AG09309 (cell line): Measurements from ENCODE around the gene SLC22A14.

ENCODE experiments used
- DNase-seq: peaks from one replicate; pipeline ENCODE4 v3.0.0-alpha.2; 2010; ENCODE audit warnings: low read depth
- H3K4me3 ChIP-seq: 2 replicates; pipeline ENCODE4 v1.5.1; 2011; ENCODE audit warnings: mild to moderate bottlenecking, low read depth, low read length, moderate library complexity; ENCODE audit not compliant: control insufficient read depth
- TF ChIP-seq, protein P1 (sequence below): IDR thresholded peaks from 2 replicates; pipeline ENCODE4 v1.5.1; 2011; ENCODE audit warnings: mild to moderate bottlenecking, low read depth, low read length, inconsistent platforms; ENCODE audit not compliant: insufficient read depth, control insufficient read depth; ENCODE audit errors: missing control alignments

SLC22A14 gene

DNA sequence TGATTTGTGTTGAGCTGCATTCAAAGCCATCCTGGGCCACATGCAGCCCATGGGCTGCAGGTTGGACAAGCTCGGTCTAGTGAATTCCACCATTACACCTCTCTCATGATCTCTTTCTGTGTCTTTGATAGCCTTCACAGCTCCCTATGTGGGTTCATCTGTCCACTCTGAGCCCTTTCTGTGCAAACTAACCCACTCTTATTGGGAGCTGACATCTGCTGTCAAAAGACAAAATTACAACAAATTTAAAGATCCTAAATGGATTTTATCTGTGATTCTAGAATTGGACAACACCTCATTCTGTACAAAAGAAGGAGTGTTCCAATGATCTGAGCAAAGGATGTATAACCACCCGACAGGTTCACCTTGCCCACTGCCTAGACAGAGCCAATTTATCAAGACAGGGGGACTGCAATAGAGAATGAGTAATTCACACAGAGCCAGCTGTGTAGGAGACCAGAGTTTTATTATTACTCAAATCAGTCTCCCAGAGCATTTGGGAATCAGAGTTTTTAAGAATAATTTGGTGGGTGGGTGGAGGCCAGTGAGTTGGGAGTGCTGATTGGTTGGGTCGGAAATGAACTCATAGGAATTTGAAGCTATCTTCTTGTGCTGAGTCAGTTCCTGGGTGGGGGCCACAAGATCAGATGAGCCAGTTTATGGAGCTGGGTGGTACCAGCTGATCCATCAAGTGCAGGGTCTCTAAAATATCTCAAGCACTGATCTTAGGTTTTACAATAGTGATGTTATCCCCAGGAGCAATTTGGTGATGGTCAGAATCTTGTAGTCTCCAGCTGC is 61.9 kb downstream of the SLC22A14 start:
- no peak for DNase-seq
- no peak overlapping the region for H3K4me3 ChIP-seq
- TF ChIP-seq, protein P1, sequence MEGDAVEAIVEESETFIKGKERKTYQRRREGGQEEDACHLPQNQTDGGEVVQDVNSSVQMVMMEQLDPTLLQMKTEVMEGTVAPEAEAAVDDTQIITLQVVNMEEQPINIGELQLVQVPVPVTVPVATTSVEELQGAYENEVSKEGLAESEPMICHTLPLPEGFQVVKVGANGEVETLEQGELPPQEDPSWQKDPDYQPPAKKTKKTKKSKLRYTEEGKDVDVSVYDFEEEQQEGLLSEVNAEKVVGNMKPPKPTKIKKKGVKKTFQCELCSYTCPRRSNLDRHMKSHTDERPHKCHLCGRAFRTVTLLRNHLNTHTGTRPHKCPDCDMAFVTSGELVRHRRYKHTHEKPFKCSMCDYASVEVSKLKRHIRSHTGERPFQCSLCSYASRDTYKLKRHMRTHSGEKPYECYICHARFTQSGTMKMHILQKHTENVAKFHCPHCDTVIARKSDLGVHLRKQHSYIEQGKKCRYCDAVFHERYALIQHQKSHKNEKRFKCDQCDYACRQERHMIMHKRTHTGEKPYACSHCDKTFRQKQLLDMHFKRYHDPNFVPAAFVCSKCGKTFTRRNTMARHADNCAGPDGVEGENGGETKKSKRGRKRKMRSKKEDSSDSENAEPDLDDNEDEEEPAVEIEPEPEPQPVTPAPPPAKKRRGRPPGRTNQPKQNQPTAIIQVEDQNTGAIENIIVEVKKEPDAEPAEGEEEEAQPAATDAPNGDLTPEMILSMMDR: peak; percentile 5

DNA sequence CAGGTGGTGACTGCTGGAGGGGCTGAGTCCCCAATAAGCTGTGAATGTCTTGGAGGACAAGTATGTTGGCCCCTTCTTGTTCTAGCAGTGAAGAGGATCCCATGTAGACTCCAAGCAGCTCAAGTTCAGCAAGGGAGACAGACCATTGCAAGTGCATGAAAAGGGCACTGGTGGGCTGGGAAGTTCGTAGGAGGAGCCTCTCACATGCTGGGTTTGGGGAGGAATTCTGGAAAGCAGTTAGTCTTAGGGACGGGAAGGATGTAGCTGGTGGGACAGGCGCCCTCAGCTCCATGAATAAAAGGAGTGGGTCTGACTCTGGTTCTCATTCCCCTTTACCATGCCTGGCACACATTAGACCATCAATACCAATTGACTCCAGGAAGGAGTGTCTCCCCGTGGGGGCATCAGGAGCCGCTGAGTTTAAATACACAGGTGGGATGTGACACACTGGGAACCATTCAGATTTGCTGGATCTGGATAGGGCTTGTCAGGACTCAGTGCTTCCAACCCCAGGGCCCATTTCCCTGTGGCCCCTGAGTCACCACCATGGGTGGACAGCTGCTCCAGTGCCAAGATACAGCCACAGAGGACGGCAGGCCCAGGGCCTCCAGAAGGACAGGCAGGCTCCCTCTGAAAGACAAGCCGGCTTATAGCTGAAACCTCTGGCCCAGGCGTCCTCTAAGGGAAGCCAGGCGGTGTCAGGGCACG is 63.9 kb downstream of the SLC22A14 start:
- DNase-seq: no peak
- H3K4me3 ChIP-seq: no peak overlapping the region
- TF ChIP-seq, protein P1: no peak

DNA sequence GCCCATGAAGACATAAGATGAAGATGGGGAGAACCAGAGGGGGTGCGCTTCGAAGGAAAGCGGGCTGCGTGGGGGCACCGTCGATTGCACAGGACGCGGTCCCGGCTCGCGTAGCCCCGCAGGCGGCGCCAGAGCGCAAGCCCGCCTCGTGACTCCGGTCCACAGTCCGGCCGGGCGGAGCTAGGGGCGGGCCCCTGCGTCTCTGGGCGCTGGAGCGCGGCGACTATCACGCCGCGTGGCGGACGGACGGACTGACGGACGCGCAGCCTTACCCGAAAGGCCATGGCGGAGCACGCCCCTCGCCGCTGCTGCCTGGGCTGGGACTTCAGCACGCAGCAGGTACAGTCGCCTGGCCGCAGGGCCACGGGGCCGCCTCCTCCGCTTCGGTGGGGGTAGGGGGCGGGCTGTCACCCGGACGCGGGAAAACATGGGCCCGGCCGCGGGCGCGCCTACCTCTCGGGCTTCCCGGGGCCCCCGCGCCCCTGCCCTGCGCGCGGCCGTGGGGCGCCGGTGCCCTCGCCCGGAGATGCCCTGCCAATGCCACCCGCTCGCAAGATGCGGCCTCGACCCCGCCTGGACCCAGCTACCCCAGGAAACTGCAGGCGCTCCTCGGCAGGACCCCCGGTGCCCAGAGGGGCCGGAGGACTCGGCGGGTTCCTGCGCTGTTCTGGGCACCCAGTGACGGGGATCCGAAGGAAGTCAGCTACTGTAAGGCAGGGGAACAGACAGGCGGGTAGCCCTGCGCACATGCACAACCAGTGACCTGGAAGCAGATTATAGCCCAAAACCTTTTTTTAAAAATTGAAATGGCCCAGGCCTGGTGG is 64.7 kb downstream of the SLC22A14 start, which contains the start of gene XYLB:
Gene XYLB (plus strand): TSS at position 199 of the 824 bp plus-strand sequence. CDS start 84 bp downstream, at position 283.
- TF ChIP-seq, protein P1: peak; percentile 68
- no peak for DNase-seq
- H3K4me3 ChIP-seq: peak within 1 kb of the TSS; percentile 80

DNA sequence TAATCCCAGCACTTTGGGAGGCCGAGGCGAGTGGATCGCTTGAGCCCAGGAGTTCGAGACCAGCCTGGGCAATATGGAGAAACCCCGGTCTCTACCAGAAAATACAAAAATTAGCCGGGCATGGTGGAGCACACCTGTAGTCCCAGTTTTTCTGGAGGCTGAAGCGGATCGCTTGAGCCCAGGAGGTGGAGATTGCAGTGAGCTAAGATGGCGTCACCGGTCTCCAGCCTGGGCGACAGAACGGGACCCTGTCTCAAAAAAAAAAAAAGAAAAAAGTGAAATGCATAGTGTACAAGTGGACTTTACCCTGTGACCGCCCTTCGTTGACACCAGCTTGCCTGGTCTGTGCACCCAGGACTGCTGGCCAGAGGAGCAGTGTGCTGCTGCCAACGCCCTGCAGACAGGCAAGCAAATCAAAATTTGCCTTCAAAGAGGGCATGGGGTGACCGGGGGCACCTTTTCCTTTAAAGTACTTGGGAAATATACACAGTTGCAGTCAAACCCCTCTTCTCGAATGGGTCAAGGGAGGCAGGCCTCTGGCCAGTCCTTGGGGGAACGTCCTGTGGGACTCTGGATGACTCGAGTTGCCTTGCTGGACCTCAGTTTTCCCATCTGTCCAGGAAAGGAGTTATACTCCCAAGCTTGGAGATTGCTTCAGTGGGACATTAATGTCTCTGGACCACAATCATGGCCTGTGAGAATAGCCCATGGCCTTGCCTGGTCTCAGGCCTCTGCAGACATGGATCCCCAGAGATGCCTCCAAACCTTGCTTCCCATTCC is 65.5 kb downstream of the SLC22A14 start:
- no peak for DNase-seq
- TF ChIP-seq, protein P1: no peak
- H3K4me3 ChIP-seq: peak overlapping the region; percentile 80

DNA sequence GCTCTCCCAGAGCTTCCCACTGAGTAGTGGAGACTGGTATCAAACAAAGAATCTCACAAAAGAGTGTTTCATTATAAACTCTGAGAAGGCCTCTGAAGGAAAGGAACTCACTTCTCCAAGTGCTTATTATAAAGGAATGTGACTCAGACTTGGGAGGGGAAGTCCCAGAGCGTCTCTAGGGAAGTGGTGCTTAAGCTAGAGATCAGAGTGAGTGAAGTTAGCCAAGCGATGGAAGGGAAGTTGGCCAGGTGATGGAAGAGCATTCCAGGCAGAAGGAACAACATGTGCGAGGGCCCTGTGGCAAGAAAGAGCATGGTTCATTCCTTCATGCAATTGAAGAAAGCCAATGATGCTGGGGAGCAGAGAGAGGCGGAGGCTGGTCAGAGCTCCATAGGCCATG is 66.8 kb downstream of the SLC22A14 start:
- TF ChIP-seq, protein P1: no peak
- DNase-seq: no peak
- no peak overlapping the region for H3K4me3 ChIP-seq
